SH-SY5Y (cell line): ENCODE results near the gene KLF18.

Source experiments
- GATA2 ChIP-seq: IDR thresholded peaks from 2 replicates; pipeline ENCODE4 v1.6.1; 2011; ENCODE audit warnings: mild to moderate bottlenecking, low read depth, low read length
- GATA3 ChIP-seq: IDR thresholded peaks from 2 replicates; pipeline ENCODE4 v1.6.1; 2011; ENCODE audit warnings: low read depth, mild to moderate bottlenecking, low read length, moderate library complexity

The KLF18 gene

DNA sequence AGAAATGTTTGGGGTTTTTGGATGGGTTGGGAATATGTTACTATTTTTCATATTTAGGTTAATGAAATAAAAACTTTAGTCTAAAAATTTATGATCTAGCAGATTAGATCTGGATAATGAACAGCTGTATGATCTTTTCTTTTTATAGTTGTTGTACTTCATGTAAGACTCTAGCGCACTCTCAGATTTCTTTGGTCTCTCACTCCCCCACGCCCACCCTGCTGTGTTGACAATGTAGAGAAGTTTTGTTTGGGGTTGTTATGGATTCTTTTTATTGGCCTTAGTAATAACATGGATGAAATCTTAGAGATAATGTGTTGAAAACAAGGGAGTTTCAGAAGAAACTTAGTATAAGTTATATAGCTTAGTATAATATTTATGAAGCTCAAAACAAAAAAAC lies 5.5 kb downstream of the KLF18 start:
- no peak for TF ChIP-seq GATA3
- TF ChIP-seq GATA2 = no peak

DNA sequence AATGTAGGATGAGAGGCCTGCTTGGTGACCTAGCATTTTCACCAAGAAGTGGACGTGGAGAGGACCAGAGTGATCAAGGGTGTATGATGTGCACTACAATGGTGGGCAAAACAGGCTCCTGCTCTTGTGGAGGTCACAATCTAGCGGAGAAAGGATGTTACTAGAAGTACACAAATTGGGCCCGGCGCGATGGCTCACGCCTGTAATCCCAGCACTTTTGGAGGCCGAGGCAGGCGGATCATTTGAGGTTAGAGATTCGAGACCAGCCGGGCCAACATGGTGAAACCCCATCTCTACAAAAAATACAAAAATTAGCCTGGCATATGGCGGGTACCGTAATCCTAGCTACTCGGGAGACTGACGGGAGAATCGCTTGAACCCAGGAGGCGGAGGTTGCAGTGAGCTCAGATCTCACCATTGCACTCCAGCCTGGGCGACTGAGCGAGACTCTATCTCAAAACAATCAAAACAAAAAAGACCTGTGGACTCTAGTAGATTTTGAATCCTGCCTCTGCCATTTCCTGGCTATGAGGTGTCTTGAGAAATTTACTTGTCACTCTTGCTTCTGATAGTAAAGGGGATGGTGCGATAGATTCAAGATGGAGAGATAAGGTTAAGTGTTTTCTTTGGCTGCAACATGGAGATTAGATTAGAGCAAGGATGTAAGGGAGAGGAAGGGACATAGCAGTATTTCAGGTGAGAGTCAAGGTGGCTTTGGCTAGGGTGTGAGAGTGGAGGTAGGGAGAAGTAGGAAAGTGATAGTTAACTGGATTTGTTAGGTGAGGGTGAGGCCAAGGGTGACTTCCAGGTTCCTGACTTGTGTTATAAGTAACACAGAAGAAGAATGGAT lies 7.1 kb downstream of the KLF18 start:
- no peak for TF ChIP-seq GATA3
- no peak for TF ChIP-seq GATA2

- TF ChIP-seq GATA2 (no peak), GATA3 (no peak)
Measured at GRCh38 chr1:44131411-44131810, 10.0 kb downstream of the KLF18 start.

- no peak for TF ChIP-seq GATA2
- TF ChIP-seq GATA3 = no peak
Measured at GRCh38 chr1:44129616-44130500, 11.6 kb downstream of the KLF18 start.

GRCh38 chr1:44120398-44120949 lies 21.0 kb downstream of the KLF18 start:
- no peak for TF ChIP-seq GATA2
- no peak for TF ChIP-seq GATA3

DNA sequence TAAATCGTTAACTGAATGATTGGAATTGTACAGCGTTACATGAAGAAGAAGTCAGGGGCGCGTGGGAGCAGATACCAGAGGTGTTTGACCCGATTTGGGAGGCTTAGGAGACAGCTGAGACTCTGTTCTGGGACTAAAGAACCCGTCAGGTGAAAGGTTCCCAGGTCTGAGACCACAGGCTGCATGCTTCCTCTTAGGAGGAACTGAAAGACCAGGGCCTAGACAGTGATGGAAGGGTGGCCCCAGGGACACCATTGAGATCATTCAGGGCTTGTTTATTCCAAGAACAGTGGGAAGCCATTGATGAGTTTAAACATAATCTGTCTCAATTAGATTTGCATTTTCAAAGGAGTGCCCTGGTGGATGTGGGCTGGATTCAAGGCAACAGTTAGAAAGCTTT lies 21.9 kb downstream of the KLF18 start:
- no peak for TF ChIP-seq GATA3
- no peak for TF ChIP-seq GATA2

GRCh38 chr1:44118682-44119081 lies 22.7 kb downstream of the KLF18 start, which contains the start of gene KLF17:
Gene KLF17, plus strand, starts transcription at chr1:44118821. Its CDS starts 87 bp downstream, at chr1:44118908.
- TF ChIP-seq GATA3 = no peak
- TF ChIP-seq GATA2 = no peak

DNA sequence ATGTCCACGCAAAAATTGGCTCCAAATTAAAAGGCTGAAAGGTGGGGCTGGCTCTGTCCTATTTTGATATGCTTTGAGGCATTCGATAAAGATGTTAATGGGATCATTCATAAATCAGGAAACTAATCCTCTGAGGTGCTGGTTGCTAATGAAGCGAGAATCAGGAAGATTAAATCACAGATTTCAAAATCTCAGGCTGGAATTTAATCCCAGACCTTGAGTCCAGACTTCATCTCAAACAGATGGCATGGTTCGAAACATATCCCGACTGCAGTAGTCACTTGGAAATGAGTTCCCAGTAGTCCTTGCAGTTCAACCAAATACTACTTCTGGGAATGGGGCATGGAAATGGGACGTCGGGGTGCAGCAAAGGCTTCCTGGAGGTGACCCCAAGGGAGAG lies 27.3 kb downstream of the KLF18 start:
- TF ChIP-seq GATA3 = no peak

- TF ChIP-seq GATA3 = no peak
- TF ChIP-seq GATA2 = no peak
Measured at GRCh38 chr1:44113095-44113609, 28.3 kb downstream of the KLF18 start.

GRCh38 chr1:44112486-44112885 lies 28.9 kb downstream of the KLF18 start:
- TF ChIP-seq GATA2 = no peak
- no peak for TF ChIP-seq GATA3

GRCh38 chr1:44111861-44112260 lies 29.6 kb downstream of the KLF18 start:
- TF ChIP-seq GATA2 (no peak), GATA3 (no peak)

GRCh38 chr1:44110916-44111315 lies 30.5 kb downstream of the KLF18 start:
- no peak for TF ChIP-seq GATA2
- no peak for TF ChIP-seq GATA3

DNA sequence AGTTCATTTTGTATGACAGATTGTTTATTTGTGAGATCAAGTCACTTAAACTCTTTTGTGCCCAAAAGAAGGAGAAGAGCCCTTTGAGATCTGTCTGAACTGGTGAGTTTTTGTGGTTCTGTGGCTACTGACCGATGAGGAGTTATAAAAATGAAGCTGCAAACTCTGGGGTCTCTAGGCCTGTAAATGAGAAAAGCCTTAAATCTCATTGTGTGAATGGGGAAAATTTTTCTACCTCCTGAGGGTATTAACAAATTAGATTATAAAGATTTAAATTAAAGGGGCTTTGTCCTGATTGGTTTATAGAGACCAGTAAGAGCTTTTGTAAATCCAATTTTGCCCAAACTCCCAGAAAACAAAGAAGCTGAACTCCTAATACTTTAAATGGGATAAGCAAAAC lies 32.5 kb downstream of the KLF18 start:
- TF ChIP-seq GATA3 (no peak), GATA2 (no peak)

- TF ChIP-seq GATA3 (no peak), GATA2 (no peak)
Measured at GRCh38 chr1:44108241-44108640, 33.2 kb downstream of the KLF18 start.

DNA sequence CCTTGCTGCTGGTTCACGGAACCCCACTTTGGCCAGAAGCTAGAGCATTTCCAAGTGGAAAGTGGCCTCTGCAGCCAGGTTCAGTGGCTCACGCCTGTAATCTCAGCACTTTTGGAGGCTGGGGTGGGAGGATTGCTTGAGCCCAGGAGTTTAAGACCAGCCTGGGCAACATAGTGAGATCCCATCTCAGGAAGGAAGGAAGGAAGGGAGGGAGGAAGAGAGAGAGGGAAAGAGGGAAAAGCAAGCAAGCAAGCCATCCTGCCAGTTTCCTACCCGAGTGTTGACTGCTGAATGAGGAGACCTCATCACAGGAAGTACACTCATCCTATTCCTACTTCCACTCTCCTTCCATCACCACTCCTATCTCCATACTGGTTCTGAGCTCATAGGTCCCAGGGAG lies 35.6 kb downstream of the KLF18 start:
- TF ChIP-seq GATA3 (no peak), GATA2 (no peak)
